Measurements from ENCODE around the gene TPI1. TPM values are rescaled to one million over a fixed set of nuclear protein-coding genes. Genes with fewer than 3 reads are reported as not detected.
"Not testable (repeated sequence)": the region's sequence is repeated elsewhere in the genome, so short reads cannot be mapped to it uniquely, and the experiment has no call there.

Gene TPI1
- total RNA-seq, 1 experiment from 2014 or later: 2,274 TPM

- no peak for DNase-seq (ENCODE audit: low read depth)
Measured at GRCh38 chr12:6847676-6848075, 19.7 kb upstream of the TPI1 start.

GRCh38 chr12:6849427-6849826 lies 17.9 kb upstream of the TPI1 start:
- no peak for DNase-seq (ENCODE audit: low read depth)

GRCh38 chr12:6849976-6850560 lies 17.3 kb upstream of the TPI1 start:
- no peak for DNase-seq (ENCODE audit: low read depth)

- no peak for DNase-seq (ENCODE audit: low read depth)
Measured at GRCh38 chr12:6850796-6851152, 16.6 kb upstream of the TPI1 start.

GRCh38 chr12:6851153-6851920 lies 16.0 kb upstream of the TPI1 start, which contains the start of gene CDCA3:
TSS of gene CDCA3 (minus strand) at chr12:6851286. CDS start at chr12:6850952, 334 bp downstream.
- DNase-seq (ENCODE audit: low read depth): peak; percentile 99

GRCh38 chr12:6851921-6852650 lies 15.2 kb upstream of the TPI1 start, which contains the start of gene USP5:
TSS of gene USP5 (plus strand) at chr12:6852150. CDS start at chr12:6852180, 30 bp downstream.
- peak; percentile 99 for DNase-seq (ENCODE audit: low read depth)

- DNase-seq (ENCODE audit: low read depth): peak; percentile 67
Measured at GRCh38 chr12:6852651-6853354, 14.5 kb upstream of the TPI1 start.

GRCh38 chr12:6853626-6854025 lies 13.7 kb upstream of the TPI1 start:
- no peak for DNase-seq (ENCODE audit: low read depth)

GRCh38 chr12:6854036-6854435 lies 13.3 kb upstream of the TPI1 start:
- DNase-seq (ENCODE audit: low read depth): no peak

- no peak for DNase-seq (ENCODE audit: low read depth)
Measured at GRCh38 chr12:6855322-6855721, 12.0 kb upstream of the TPI1 start.

GRCh38 chr12:6858799-6859198 lies 8.5 kb upstream of the TPI1 start:
- DNase-seq (ENCODE audit: low read depth): no peak

- DNase-seq (ENCODE audit: low read depth): no peak
Measured at GRCh38 chr12:6860116-6860515, 7.2 kb upstream of the TPI1 start.

GRCh38 chr12:6860942-6861341 lies 6.4 kb upstream of the TPI1 start:
- DNase-seq (ENCODE audit: low read depth): no peak

- DNase-seq (ENCODE audit: low read depth): no peak
Measured at GRCh38 chr12:6861391-6861790, 5.9 kb upstream of the TPI1 start.

- DNase-seq (ENCODE audit: low read depth): no peak
Measured at GRCh38 chr12:6863033-6863432, 4.3 kb upstream of the TPI1 start.

GRCh38 chr12:6863586-6864321 lies 3.6 kb upstream of the TPI1 start:
- DNase-seq (ENCODE audit: low read depth): no peak

- DNase-seq (ENCODE audit: low read depth): not testable (repeated sequence)
Measured at GRCh38 chr12:6865307-6865706, 2.0 kb upstream of the TPI1 start.

GRCh38 chr12:6866163-6866919 lies 990 bp upstream of the TPI1 start:
- no peak for DNase-seq (ENCODE audit: low read depth)

- no peak for DNase-seq (ENCODE audit: low read depth)
Measured at GRCh38 chr12:6866920-6867412, 365 bp upstream of the TPI1 start.
